GM18508 (cell line): Measurements from ENCODE around the gene DAPK1.
"Not testable (repeated sequence)": the region's sequence is repeated elsewhere in the genome, so short reads cannot be mapped to it uniquely, and the experiment has no call there.

Experiments
- ATAC-seq: cut with Tn5 transposase; IDR thresholded peaks from one replicate; pipeline ENCODE4 v1.9.1; 2021; ENCODE audit warnings: moderate number of reproducible peaks; ENCODE audit not compliant: insufficient read depth, unreplicated experiment

Gene DAPK1

GRCh38 chr9:87718852-87719612, 221.4 kb downstream of the DAPK1 start:
- no peak for ATAC-seq

- ATAC-seq: no peak
Measured at GRCh38 chr9:87720173-87720572, 222.5 kb downstream of the DAPK1 start.

- no peak for ATAC-seq
Measured at GRCh38 chr9:87722393-87723088, 224.9 kb downstream of the DAPK1 start.

GRCh38 chr9:87725356-87725899, 227.8 kb downstream of the DAPK1 start:
- ATAC-seq: no peak

GRCh38 chr9:87725900-87726709, 228.4 kb downstream of the DAPK1 start, which contains the start of gene CTSL:
Gene CTSL (plus strand): TSS chr9:87726119. CDS start chr9:87727604, 1,485 bp downstream.
- no peak for ATAC-seq

- ATAC-seq: no peak
Measured at GRCh38 chr9:87729246-87729645, 231.6 kb downstream of the DAPK1 start.

GRCh38 chr9:87731321-87731720, 233.7 kb downstream of the DAPK1 start:
- no peak for ATAC-seq

- no peak for ATAC-seq
Measured at GRCh38 chr9:87732344-87732743, 234.7 kb downstream of the DAPK1 start.

GRCh38 chr9:87732756-87733155, 235.1 kb downstream of the DAPK1 start:
- ATAC-seq: no peak

GRCh38 chr9:87733273-87734052, 235.8 kb downstream of the DAPK1 start:
- no peak for ATAC-seq

- no peak for ATAC-seq
Measured at GRCh38 chr9:87734106-87734505, 236.4 kb downstream of the DAPK1 start.

- no peak for ATAC-seq
Measured at GRCh38 chr9:87739546-87739945, 241.9 kb downstream of the DAPK1 start.

- no peak for ATAC-seq
Measured at GRCh38 chr9:87740209-87740608, 242.5 kb downstream of the DAPK1 start.

GRCh38 chr9:87741326-87741725, 243.7 kb downstream of the DAPK1 start:
- no peak for ATAC-seq

- ATAC-seq: no peak
Measured at GRCh38 chr9:87741891-87742290, 244.2 kb downstream of the DAPK1 start.

GRCh38 chr9:87742813-87743428, 245.3 kb downstream of the DAPK1 start:
- ATAC-seq: no peak

GRCh38 chr9:87744247-87744646, 246.6 kb downstream of the DAPK1 start:
- ATAC-seq: not testable (repeated sequence)

- ATAC-seq: no peak
Measured at GRCh38 chr9:87746186-87746585, 248.5 kb downstream of the DAPK1 start.

GRCh38 chr9:87748881-87749280, 251.2 kb downstream of the DAPK1 start:
- ATAC-seq: no peak
